ENCODE data around the gene SEMA3C. TPM values are rescaled to one million over a fixed set of nuclear protein-coding genes. Genes with fewer than 3 reads are reported as not detected.

SEMA3C gene
- total RNA-seq, 1 experiment from 2014 or later: 63.5 TPM

- DNase-seq (ENCODE audit: low read depth): no peak
Observed at GRCh38 chr7:80825499-80825898, 93.4 kb downstream of the SEMA3C start.

GRCh38 chr7:80824253-80824652 is 94.6 kb downstream of the SEMA3C start:
- DNase-seq (ENCODE audit: low read depth): no peak

GRCh38 chr7:80823057-80823456 is 95.8 kb downstream of the SEMA3C start:
- DNase-seq (ENCODE audit: low read depth): no peak

GRCh38 chr7:80821771-80822319 is 97.0 kb downstream of the SEMA3C start:
- DNase-seq (ENCODE audit: low read depth): no peak

GRCh38 chr7:80819503-80819902 is 99.3 kb downstream of the SEMA3C start:
- no peak for DNase-seq (ENCODE audit: low read depth)

- DNase-seq (ENCODE audit: low read depth): no peak
Observed at GRCh38 chr7:80818181-80818580, 100.7 kb downstream of the SEMA3C start.

- DNase-seq (ENCODE audit: low read depth): no peak
Observed at GRCh38 chr7:80816806-80817205, 102.0 kb downstream of the SEMA3C start.

GRCh38 chr7:80815733-80816132 is 103.1 kb downstream of the SEMA3C start:
- no peak for DNase-seq (ENCODE audit: low read depth)

GRCh38 chr7:80809545-80809944 is 109.3 kb downstream of the SEMA3C start:
- no peak for DNase-seq (ENCODE audit: low read depth)

- DNase-seq (ENCODE audit: low read depth): no peak
Observed at GRCh38 chr7:80807166-80807900, 111.5 kb downstream of the SEMA3C start.

- no peak for DNase-seq (ENCODE audit: low read depth)
Observed at GRCh38 chr7:80806663-80807062, 112.2 kb downstream of the SEMA3C start.

- no peak for DNase-seq (ENCODE audit: low read depth)
Observed at GRCh38 chr7:80804589-80804988, 114.3 kb downstream of the SEMA3C start.

GRCh38 chr7:80802527-80802926 is 116.3 kb downstream of the SEMA3C start:
- DNase-seq (ENCODE audit: low read depth): no peak

GRCh38 chr7:80794631-80795573 is 123.9 kb downstream of the SEMA3C start:
- DNase-seq (ENCODE audit: low read depth): no peak

- DNase-seq (ENCODE audit: low read depth): no peak
Observed at GRCh38 chr7:80791509-80791929, 127.3 kb downstream of the SEMA3C start.

- DNase-seq (ENCODE audit: low read depth): no peak
Observed at GRCh38 chr7:80790877-80791276, 128.0 kb downstream of the SEMA3C start.

- DNase-seq (ENCODE audit: low read depth): no peak
Observed at GRCh38 chr7:80787721-80788120, 131.1 kb downstream of the SEMA3C start.

- no peak for DNase-seq (ENCODE audit: low read depth)
Observed at GRCh38 chr7:80785961-80786536, 132.8 kb downstream of the SEMA3C start.

GRCh38 chr7:80785276-80785675 is 133.6 kb downstream of the SEMA3C start:
- DNase-seq (ENCODE audit: low read depth): no peak

- DNase-seq (ENCODE audit: low read depth): no peak
Observed at GRCh38 chr7:80783678-80784327, 135.0 kb downstream of the SEMA3C start.

GRCh38 chr7:80783186-80783677 is 135.6 kb downstream of the SEMA3C start:
- DNase-seq (ENCODE audit: low read depth): no peak
